Measurements from ENCODE around the gene ZNF70.

DNA sequence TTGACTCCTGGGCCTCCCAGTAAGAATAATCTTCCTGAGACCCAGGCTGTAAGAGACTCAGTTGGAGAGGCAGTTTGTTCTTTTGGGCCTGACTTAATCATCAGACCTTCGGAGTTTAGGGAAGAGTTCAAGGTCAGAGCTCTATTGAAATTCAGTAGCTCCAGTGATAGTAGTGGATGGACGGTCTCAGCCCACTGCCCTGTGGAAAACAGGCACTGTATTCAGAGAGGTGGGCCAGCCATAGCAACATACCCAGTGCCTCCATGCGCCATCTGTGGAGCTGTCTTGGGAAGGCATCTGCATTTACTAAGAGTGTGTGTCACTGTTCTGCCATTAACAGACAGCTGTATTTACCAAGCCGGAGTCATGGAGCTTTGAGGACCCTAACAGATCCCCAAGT, 38.7 kb upstream of the ZNF70 start:
- no peak for TF ChIP-seq POLR2A (IDR thresholded peaks at IDR 0.05)
- TF ChIP-seq, protein P1, sequence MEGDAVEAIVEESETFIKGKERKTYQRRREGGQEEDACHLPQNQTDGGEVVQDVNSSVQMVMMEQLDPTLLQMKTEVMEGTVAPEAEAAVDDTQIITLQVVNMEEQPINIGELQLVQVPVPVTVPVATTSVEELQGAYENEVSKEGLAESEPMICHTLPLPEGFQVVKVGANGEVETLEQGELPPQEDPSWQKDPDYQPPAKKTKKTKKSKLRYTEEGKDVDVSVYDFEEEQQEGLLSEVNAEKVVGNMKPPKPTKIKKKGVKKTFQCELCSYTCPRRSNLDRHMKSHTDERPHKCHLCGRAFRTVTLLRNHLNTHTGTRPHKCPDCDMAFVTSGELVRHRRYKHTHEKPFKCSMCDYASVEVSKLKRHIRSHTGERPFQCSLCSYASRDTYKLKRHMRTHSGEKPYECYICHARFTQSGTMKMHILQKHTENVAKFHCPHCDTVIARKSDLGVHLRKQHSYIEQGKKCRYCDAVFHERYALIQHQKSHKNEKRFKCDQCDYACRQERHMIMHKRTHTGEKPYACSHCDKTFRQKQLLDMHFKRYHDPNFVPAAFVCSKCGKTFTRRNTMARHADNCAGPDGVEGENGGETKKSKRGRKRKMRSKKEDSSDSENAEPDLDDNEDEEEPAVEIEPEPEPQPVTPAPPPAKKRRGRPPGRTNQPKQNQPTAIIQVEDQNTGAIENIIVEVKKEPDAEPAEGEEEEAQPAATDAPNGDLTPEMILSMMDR (IDR thresholded peaks at IDR 0.05) = no peak

Data from adrenal gland (tissue), 5 donors.